Measurements from ENCODE around the gene LRP1B. TPM values are rescaled to one million over a fixed set of nuclear protein-coding genes. Genes with fewer than 3 reads are reported as not detected.

The LRP1B gene
- total RNA-seq, 2 experiments from 2014 or later = not detected

DNA sequence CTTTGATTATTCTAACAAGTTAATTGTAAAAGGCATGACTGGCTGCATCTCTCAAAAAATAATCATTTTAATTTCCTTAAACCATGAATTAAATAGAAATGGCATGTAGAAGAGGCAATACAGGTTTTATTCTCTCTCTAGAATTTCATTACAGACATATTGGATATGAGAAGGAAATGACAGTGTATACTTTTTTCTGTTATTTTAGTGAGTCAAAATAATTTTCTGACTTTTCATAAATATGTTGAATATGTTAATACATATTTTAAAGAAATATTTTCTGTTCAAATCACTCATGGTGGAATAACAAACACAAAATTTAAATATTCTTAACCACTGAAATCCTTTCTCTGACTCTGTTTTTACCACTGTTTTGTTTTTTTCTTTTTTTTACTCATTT is 510.4 kb downstream of the LRP1B start:
- POLR2A ChIA-PET = no interaction called here
- Mint-ChIP-seq H3K9me3 (ENCODE audit: low read depth) (peaks cover 2% of the 10 kb centered on the region), H3K4me1 (no peaks in the 10 kb centered on the region), H3K36me3 (ENCODE audit: low read depth) (no peaks in the 10 kb centered on the region), H3K27me3 (no peaks in the 10 kb centered on the region), H3K27ac (no peak overlapping the region), H3K4me3 (no peak overlapping the region)
- DNase-seq (no peak), ATAC-seq (no peak)
- intact Hi-C loops (cut with DNase I, micrococcal nuclease) = no loop called here
- CTCF ChIA-PET = no interaction called here

DNA sequence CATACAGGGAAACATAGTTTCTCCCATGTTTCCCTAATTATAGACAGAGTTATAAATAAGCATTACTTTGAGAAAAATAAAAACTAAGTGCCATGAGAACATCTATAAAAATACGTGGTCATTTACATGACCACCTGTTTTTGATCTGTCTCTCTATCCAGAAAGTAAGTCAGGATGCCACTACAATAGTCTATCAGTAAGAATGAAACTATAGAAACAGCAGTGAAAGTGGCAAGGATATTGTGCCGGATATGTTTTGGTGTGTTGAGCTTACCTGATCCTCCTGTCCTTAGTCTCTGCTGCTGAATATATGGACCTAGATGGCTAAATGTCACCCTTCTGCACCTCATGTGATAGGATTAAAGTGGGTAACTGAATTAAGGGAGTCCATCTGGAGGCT is 512.4 kb downstream of the LRP1B start:
- no peak overlapping the region for H3K27ac Mint-ChIP-seq
- peaks cover 4% of the 10 kb centered on the region for H3K9me3 Mint-ChIP-seq (ENCODE audit: low read depth)
- H3K27me3 Mint-ChIP-seq = no peaks in the 10 kb centered on the region
- CTCF ChIA-PET = no interaction called here
- ATAC-seq (no peak), DNase-seq (no peak)
- H3K36me3 Mint-ChIP-seq (ENCODE audit: low read depth) = no peaks in the 10 kb centered on the region
- no peak overlapping the region for H3K4me3 Mint-ChIP-seq
- H3K4me1 Mint-ChIP-seq = no peaks in the 10 kb centered on the region
- POLR2A ChIA-PET = no interaction called here
- intact Hi-C loops (cut with DNase I, micrococcal nuclease) = no loop called here

DNA sequence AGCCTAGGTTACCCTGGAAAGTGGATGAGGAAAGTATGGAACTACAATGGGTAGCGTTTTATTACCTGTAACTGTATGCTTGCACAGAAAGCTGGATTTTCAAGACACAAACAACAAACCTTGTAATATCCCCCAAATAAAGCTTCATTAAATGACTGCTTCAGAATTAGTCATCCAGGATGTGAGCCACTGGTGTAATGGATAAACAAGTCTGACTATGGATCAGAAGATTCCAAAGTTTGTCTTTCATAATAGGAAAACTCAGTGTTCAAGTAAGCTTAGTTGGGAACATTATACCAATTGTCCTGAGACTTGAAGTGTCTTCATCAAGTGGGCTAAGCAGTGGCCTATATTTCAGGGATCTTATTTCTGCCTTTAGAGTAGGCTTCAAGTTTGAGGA is 518.8 kb downstream of the LRP1B start:
- Mint-ChIP-seq H3K4me3 (no peak overlapping the region), H3K27me3 (no peaks in the 10 kb centered on the region), H3K27ac (no peak overlapping the region), H3K4me1 (no peaks in the 10 kb centered on the region), H3K36me3 (ENCODE audit: low read depth) (no peaks in the 10 kb centered on the region), H3K9me3 (ENCODE audit: low read depth) (peaks cover 2% of the 10 kb centered on the region)
- CTCF ChIA-PET = no interaction called here
- intact Hi-C loops (cut with DNase I, micrococcal nuclease) = no loop called here
- DNase-seq = no peak
- ATAC-seq = no peak
- POLR2A ChIA-PET = no interaction called here

DNA sequence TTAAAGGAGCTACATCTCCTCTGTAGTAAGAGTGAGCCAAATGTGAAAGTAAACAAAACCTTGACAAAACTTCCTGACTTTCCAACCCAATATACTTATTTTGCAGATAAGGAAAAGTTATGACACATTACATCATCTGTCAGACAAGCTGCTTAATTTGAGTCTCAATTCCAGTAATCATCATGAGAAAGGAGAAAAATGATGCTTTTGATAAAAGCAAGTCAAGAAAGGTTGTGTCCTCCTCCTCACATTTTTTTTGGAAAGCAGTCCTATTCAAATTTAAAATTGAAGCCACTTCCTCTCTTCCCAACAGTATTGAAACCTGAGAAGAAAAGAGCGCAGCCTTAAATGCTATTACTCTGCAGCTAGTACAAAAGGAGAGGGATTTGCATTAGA is 519.6 kb downstream of the LRP1B start:
- no peak overlapping the region for H3K27ac Mint-ChIP-seq
- ATAC-seq = no peak
- H3K4me3 Mint-ChIP-seq = no peak overlapping the region

DNA sequence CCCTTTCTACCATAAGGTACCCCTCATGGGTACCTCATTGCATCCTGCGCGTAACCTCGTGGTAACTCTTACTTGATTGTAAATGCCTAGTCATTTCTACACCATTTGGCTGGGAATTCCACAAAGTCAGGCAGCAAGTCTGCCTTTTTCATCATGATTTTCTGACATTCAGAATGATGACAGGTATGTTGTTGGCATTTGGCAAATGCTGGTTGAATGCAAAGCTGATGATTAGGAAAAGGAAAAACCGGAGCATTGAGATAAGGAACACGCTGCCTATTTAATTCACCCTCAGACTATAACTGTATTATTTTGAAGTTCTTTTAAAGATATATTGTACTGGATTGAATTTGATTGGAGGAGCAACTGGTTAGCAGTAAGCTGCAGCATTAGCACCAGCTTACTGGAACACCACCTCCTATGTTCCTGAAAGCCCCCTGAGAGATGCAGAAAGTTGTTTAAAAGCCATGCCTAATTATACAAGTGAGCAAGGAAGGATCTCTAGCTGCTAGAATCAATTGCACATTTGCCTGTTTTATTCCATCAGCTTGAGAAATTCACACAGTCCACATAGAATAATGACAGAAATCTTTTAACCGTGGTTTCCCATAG is 520.1 kb downstream of the LRP1B start:
- ATAC-seq (no peak), DNase-seq (no peak)
- no peak overlapping the region for H3K27ac Mint-ChIP-seq
- POLR2A ChIA-PET = no interaction called here
- H3K4me1 Mint-ChIP-seq = no peaks in the 10 kb centered on the region
- H3K9me3 Mint-ChIP-seq (ENCODE audit: low read depth) = peaks cover 2% of the 10 kb centered on the region
- intact Hi-C loops (cut with DNase I, micrococcal nuclease) = no loop called here
- no peaks in the 10 kb centered on the region for H3K36me3 Mint-ChIP-seq (ENCODE audit: low read depth)
- CTCF ChIA-PET = no interaction called here
- H3K4me3 Mint-ChIP-seq = no peak overlapping the region
- no peaks in the 10 kb centered on the region for H3K27me3 Mint-ChIP-seq

More for the DNA sequence above, 519.6 kb downstream of the LRP1B start:
- Mint-ChIP-seq H3K4me1 (no peaks in the 10 kb centered on the region), H3K9me3 (ENCODE audit: low read depth) (peaks cover 2% of the 10 kb centered on the region), H3K36me3 (ENCODE audit: low read depth) (no peaks in the 10 kb centered on the region), H3K27me3 (no peaks in the 10 kb centered on the region)
- intact Hi-C loops (cut with DNase I, micrococcal nuclease) = no loop called here
- no peak for DNase-seq
- CTCF ChIA-PET = no interaction called here
- POLR2A ChIA-PET = no interaction called here

DNA sequence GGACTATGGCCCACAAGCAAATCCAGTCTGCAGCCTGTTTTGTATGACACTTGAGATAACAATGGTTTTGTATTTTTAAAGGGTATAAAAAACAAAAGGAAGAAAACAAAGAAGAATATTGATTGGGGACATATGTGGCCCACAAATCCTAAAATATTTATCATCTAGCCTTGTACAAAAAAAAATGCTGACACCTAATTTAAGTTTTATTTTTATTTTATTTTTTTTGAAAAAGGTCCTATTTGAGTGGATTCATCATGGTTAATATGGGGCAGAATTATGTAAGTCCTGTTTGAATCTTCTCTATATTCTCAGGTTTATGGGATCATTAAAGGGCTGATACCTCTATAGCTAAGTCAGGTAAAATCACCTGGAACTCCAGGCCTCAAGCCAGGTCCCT is 525.7 kb downstream of the LRP1B start:
- ChIA-PET POLR2A (no interaction called here), CTCF (no interaction called here)
- intact Hi-C loops (cut with DNase I, micrococcal nuclease) = no loop called here
- ATAC-seq (no peak), DNase-seq (no peak)
- Mint-ChIP-seq H3K27me3 (no peaks in the 10 kb centered on the region), H3K9me3 (ENCODE audit: low read depth) (no peaks in the 10 kb centered on the region), H3K4me1 (no peaks in the 10 kb centered on the region), H3K36me3 (ENCODE audit: low read depth) (no peaks in the 10 kb centered on the region), H3K4me3 (no peak overlapping the region), H3K27ac (no peak overlapping the region)

DNA sequence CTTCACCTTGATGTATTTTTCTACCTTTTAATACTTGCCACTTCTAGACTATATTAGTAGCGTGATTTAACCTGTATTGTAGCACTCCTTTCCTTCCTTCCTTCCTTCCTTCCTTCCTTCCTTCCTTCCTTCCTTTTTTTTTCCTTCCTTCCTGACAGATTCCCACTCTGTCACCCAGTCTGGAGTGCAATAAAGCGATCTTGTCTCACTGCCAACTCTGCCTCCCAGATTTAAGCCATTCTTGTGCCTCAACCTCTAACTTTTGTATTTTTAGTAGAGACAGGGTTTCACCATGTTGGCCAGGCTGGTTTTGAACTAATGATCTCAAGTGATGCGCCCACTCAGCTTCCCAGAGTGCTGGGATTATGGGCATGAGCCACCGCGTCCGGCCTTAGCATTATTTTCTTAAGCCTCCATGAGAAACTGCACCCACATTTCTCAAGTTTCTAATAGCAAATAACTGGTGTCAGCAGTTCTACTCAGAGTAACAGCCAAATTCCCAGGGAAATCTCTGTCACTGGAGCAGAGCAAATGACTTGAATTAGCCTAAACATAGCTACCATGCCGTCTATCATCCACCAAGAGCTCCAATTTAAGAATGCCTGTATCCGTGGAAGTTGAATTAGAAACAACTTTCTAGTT is 529.2 kb downstream of the LRP1B start:
- intact Hi-C loops (cut with DNase I, micrococcal nuclease) = no loop called here
- no peaks in the 10 kb centered on the region for H3K4me1 Mint-ChIP-seq
- H3K9me3 Mint-ChIP-seq (ENCODE audit: low read depth) = no peaks in the 10 kb centered on the region
- H3K27ac Mint-ChIP-seq = no peak overlapping the region
- no peak for DNase-seq
- no peaks in the 10 kb centered on the region for H3K36me3 Mint-ChIP-seq (ENCODE audit: low read depth)
- CTCF ChIA-PET = no interaction called here
- no peak for ATAC-seq
- POLR2A ChIA-PET = no interaction called here
- H3K4me3 Mint-ChIP-seq = no peak overlapping the region
- no peaks in the 10 kb centered on the region for H3K27me3 Mint-ChIP-seq

DNA sequence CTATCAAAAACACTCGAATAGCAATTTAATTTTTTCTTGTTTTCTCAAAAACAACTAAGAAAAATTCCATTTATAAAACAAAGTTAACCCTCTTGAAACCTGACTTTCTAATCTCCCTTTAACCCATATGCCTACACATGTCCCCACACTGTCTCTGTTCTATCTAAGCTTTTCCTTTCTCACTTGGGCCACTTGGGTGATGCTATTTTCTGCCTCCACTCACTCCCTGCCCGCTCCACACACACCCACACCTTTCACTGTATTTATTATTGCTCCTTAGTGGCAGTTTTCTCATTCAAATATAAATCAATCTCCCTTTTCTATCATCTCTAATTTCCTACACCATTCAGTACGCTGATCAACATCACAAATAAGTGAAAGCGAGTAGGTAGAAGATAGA is 531.1 kb downstream of the LRP1B start:
- intact Hi-C loops (cut with DNase I, micrococcal nuclease) = no loop called here
- Mint-ChIP-seq H3K9me3 (ENCODE audit: low read depth) (no peaks in the 10 kb centered on the region), H3K4me3 (no peak overlapping the region), H3K27me3 (no peaks in the 10 kb centered on the region), H3K4me1 (no peaks in the 10 kb centered on the region), H3K27ac (no peak overlapping the region), H3K36me3 (ENCODE audit: low read depth) (no peaks in the 10 kb centered on the region)
- ChIA-PET POLR2A (no interaction called here), CTCF (no interaction called here)
- no peak for DNase-seq
- ATAC-seq = no peak

DNA sequence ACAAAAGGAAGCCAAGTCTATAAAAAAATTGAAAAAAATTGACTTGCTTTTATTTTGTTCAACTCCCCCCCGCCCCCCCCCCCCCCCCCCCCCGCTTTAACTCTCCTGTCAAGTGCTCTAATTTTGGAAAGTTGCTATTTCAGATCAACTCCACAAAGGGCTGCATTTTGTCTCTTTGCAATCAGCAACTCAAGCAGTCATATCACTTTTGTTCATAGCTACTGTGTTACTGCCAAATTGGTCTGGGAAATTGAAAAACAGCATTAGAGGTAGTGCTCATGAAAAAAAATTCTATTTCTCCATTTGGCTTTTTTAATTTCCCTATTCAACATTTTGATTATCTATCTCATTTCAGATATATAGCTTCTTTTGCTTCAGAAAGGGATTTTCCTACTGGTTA is 531.8 kb downstream of the LRP1B start:
- Mint-ChIP-seq H3K36me3 (ENCODE audit: low read depth) (no peaks in the 10 kb centered on the region), H3K27ac (no peak overlapping the region), H3K4me3 (no peak overlapping the region), H3K9me3 (ENCODE audit: low read depth) (no peaks in the 10 kb centered on the region), H3K4me1 (no peaks in the 10 kb centered on the region), H3K27me3 (no peaks in the 10 kb centered on the region)
- ChIA-PET POLR2A (no interaction called here), CTCF (interaction anchor here (0.6 kb wide), 1 partner anchor 490 kb away, joined by 3 read pairs; no protein-coding TSS in a partner anchor)
- DNase-seq (no peak), ATAC-seq (no peak)
- intact Hi-C loops (cut with DNase I, micrococcal nuclease) = no loop called here

DNA sequence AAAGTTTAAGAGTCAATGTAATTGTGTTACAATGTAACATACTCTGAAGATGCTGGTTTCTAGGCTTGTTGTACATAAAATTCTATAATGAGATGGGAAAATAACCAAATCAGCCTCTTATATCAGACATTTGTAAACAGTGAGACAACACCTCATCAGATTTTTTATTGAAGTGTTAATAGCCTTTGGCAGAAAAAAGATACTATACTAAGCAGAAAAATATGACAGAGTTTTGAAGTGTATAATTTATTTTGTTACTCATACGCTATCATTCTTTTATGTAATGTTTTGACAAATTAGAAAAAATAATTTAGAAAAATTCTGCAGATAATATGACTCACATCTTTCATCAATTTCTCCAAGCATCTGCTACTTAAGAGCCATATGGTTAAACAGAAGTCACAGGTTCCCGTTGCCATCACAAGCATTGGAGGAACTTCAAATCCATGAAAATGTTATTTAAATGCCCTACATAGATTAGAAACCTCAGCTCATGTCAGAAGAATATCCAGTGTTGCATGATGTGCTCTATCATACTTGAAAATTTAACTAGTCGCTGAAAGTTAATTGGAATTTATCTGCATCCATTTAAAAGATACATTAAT is 535.4 kb downstream of the LRP1B start:
- Mint-ChIP-seq H3K36me3 (ENCODE audit: low read depth) (no peaks in the 10 kb centered on the region), H3K4me3 (no peak overlapping the region), H3K9me3 (ENCODE audit: low read depth) (peaks cover 9% of the 10 kb centered on the region), H3K4me1 (no peaks in the 10 kb centered on the region), H3K27ac (no peak overlapping the region), H3K27me3 (no peaks in the 10 kb centered on the region)
- intact Hi-C loops (cut with DNase I, micrococcal nuclease) = no loop called here
- ATAC-seq (no peak), DNase-seq (no peak)
- POLR2A ChIA-PET = no interaction called here
- CTCF ChIA-PET = no interaction called here

DNA sequence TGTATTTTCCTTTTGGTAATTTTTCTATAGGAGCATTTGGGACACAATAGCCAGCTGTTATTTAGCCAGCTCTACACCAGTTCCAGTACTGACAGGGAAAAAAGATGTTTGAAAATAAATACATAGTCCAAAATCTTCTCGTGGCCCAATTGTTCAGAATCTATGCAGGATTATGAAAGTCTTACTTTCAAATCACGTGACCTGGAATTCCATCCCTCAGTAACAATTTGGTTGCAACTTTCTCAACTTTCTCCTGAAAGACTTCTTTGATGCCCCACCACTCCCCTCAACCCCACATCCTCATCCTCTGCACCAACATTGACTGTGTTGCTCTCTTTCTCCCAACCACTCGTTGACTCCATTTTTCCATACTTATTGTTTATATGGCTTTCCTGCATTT is 539.0 kb downstream of the LRP1B start:
- ChIA-PET CTCF (no interaction called here), POLR2A (no interaction called here)
- H3K9me3 Mint-ChIP-seq (ENCODE audit: low read depth) = peaks cover 11% of the 10 kb centered on the region
- no peaks in the 10 kb centered on the region for H3K27me3 Mint-ChIP-seq
- ATAC-seq (no peak), DNase-seq (no peak)
- H3K4me1 Mint-ChIP-seq = no peaks in the 10 kb centered on the region
- H3K36me3 Mint-ChIP-seq (ENCODE audit: low read depth) = no peaks in the 10 kb centered on the region
- intact Hi-C loops (cut with DNase I, micrococcal nuclease) = no loop called here
- H3K4me3 Mint-ChIP-seq = no peak overlapping the region
- H3K27ac Mint-ChIP-seq = no peak overlapping the region

DNA sequence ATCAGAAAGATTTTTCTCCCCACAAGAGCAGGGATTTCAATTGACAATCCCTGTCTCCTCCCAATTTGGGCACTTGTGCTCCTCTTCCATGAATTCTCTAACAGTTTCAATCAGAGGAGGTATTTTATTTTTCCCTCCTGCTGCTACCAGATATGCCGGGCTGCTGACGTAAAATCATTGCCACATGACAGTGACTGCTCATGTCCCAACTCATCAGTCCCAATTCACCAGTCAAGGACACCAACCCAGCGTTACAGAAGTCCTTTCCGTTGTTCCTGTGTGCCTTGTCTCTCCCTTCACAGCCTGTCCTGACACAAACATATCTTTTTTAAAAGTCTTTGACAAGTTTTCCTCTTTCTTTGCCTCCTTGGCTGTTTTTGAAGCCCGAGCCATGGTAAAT is 540.2 kb downstream of the LRP1B start:
- Mint-ChIP-seq H3K27ac (no peak overlapping the region), H3K9me3 (ENCODE audit: low read depth) (peaks cover 11% of the 10 kb centered on the region), H3K27me3 (no peaks in the 10 kb centered on the region), H3K36me3 (ENCODE audit: low read depth) (no peaks in the 10 kb centered on the region), H3K4me1 (no peaks in the 10 kb centered on the region), H3K4me3 (no peak overlapping the region)
- intact Hi-C loops (cut with DNase I, micrococcal nuclease) = no loop called here
- DNase-seq (no peak), ATAC-seq (no peak)
- ChIA-PET POLR2A (no interaction called here), CTCF (no interaction called here)
